GM18870 (cell line): ENCODE results near the gene TVP23A.
"Not testable (repeated sequence)": the region's sequence is repeated elsewhere in the genome, so short reads cannot be mapped to it uniquely, and the experiment has no call there.

ENCODE experiments used
- ATAC-seq: cut with Tn5 transposase; IDR thresholded peaks from one replicate; pipeline ENCODE4 v1.9.1; 2021; ENCODE audit warnings: moderate library complexity; ENCODE audit not compliant: unreplicated experiment

The TVP23A gene

GRCh38 chr16:10752843-10753523 is 65.6 kb downstream of the TVP23A start:
- ATAC-seq = no peak

DNA sequence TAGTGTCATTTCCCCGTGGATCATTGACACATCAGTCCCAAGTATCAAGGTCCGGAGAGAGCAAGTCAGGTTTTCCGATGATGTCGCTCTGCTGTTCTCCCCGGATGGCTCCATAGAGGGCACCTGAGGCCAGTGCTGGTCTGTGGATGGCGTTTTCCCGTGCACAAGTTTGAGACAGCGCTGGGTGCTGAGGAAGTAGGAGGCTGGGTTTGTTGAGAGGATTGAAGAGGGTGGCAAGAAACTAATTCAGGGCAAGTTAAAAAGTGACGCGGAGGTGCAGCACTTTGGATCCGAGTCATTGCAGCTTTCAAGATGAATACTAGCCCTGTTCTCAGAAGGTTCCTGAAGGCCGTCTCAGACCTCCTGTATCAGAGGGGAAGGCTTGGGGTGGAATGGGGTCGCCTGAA is 67.3 kb downstream of the TVP23A start:
- no peak for ATAC-seq

- no peak for ATAC-seq
Observed at GRCh38 chr16:10750793-10751192, 67.8 kb downstream of the TVP23A start.

- ATAC-seq = no peak
Observed at GRCh38 chr16:10745841-10746240, 72.8 kb downstream of the TVP23A start.

DNA sequence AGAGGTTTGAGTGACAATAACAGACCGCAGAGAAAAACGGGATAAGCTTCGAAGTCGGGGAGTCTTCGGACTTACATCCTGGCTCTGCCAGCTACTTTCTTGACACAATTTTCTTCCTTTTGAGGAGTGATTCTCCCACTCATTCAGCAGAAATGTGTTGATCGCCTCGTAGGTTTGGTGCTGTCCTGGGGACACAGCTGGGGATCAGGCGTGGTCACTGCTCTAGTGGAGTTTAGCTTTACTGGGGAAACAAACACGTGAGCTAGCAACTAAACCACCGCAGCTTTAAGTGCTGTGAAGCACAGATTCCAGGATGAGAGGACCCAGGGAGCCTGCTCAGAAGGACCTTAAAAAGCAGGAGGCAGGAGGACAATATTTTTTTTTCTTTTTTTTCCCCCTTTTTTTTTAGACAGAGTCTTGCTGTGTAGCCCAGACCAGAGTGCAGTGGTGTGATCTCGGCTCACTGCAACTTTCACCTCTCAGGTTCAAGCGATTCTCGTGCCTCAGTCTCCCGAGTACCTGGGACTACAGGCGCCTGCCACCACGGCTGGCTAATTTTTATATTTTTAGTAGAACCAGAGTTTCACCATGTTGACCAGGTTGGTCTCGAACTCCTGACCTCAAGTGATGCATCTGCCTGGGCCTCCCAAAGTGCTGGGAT is 74.1 kb downstream of the TVP23A start:
- ATAC-seq = no peak

- ATAC-seq = peak; percentile 71
Observed at GRCh38 chr16:10743610-10744369, 74.8 kb downstream of the TVP23A start, which contains the start of gene NUBP1. TSS of gene NUBP1 (plus strand) at chr16:10743842. CDS start at chr16:10743864, 22 bp downstream.

GRCh38 chr16:10743227-10743609 is 75.4 kb downstream of the TVP23A start:
- no peak for ATAC-seq

- no peak for ATAC-seq
Observed at GRCh38 chr16:10741844-10742243, 76.8 kb downstream of the TVP23A start.

DNA sequence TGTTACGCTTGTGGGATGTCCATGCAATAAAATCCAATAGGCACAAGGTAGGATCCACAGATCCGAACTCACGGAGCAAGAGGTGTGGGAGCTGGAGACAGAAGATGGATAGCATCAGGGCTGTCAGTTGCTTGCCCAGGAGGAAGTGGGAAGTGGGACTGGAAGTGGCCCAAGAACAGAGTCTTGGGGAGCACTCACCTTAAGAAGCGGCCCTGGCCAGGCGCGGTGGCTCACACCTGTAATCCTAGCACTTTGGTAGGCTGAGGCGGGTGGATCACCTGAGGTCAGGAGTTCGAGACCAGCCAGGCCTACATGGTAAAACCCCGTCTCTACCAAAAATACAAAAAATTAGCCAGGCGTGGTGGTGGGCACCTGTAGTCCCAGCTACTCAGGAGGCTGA is 77.3 kb downstream of the TVP23A start:
- not testable (repeated sequence) for ATAC-seq

- no peak for ATAC-seq
Observed at GRCh38 chr16:10740845-10741208, 77.8 kb downstream of the TVP23A start.

DNA sequence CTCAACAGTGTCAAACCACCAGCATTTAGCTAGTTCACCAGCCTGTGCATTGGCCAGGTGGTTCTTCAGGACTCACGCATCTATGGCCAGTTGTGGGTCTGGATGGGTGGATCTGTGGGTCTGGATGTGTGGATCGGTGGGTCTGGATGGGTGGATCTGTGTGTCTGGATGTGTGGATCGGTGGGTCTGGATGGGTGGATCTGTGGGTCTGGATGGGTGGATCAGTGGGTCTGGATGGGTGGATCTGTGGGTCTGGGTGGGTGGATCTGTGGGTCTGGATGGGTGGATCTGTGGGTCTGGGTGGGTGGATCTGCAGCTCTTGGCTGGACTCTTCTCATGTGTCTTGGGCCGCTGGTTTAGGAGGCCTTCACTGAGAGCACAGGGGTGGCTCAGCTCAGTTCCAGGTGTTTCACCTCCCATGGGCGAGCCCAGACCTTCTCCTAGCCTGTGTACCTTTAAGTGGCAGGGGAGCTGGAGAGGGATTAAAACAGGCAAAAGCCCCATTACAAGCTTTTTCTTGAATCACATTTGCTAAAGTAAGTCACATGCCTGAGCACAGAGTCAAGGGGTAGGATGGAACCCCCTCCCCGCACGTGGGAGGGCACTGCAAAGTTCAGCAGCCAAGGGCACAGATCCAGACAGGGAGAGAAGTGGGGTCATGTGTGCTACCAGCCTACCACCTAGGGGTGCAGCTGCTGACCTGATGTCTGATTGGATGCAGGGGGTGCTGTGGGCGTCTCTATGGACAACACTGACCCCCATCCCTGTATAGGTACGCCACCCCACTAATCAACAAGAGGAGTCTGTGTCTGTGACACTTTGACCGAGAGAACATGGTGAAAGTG is 78.4 kb downstream of the TVP23A start:
- no peak for ATAC-seq

- peak; percentile 74 for ATAC-seq
Observed at GRCh38 chr16:10738231-10739077, 80.1 kb downstream of the TVP23A start.

GRCh38 chr16:10737068-10737625 is 81.4 kb downstream of the TVP23A start:
- ATAC-seq = peak; percentile 40

- no peak for ATAC-seq
Observed at GRCh38 chr16:10731790-10732189, 86.8 kb downstream of the TVP23A start.

- no peak for ATAC-seq
Observed at GRCh38 chr16:10729104-10730048, 89.2 kb downstream of the TVP23A start.

- ATAC-seq = no peak
Observed at GRCh38 chr16:10728003-10728887, 90.3 kb downstream of the TVP23A start.
